ENCODE results near the gene TAPT1. TPM values are rescaled to one million over a fixed set of nuclear protein-coding genes. Genes with fewer than 3 reads are reported as not detected.

The TAPT1 gene
- total and polyA plus RNA-seq, 2 experiments from 2014 or later = 3.6 to 9.9 TPM

DNA sequence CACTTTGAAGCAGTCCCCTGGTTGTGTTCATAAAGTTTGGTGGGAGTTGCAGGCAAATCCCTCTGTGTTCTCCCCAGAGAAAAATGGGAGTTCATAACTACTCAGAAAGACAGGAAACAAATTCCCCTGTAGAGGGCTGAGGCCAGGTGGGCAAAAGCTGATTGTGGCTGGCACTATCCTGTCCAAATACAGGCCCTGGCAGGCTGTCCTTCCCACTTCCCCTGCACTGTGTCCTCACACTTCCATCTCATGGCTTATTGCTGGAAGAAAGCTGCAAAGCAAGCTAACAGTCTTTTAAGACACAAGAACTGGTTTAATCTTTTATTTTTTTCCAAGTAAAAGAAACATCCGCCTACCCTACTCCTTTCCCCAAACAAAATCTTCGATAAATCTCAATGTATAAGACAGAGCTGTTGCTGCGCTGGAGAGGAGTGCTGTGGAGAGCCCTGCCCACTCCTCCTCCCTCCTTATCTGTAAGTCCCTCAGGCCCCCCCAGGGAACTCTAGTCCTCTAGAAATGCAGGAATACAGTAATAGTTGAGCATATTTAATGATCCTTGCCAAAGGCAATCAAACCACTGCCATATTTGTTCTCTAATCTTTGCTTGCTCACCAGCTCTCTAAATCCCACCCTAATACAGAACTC is 14.0 kb downstream of the TAPT1 start:
- H3K4me3 Mint-ChIP-seq = no peak overlapping the region
- no peak for ATAC-seq

More for the DNA sequence above, 14.0 kb downstream of the TAPT1 start:
- H3K4me1 ChIP-seq (ENCODE audit: insufficient read depth) = no peaks in the 10 kb centered on the region
- no peak overlapping the region for H3K4me3 ChIP-seq
- H3K27ac Mint-ChIP-seq = no peak overlapping the region
- H3K9me3 Mint-ChIP-seq = no peaks in the 10 kb centered on the region
- no peaks in the 10 kb centered on the region for H3K36me3 ChIP-seq (ENCODE audit: insufficient read depth)
- peaks cover 29% of the 10 kb centered on the region for H3K79me2 ChIP-seq (replicated peaks; ENCODE audit: insufficient read depth)
- no peaks in the 10 kb centered on the region for H3K9me2 ChIP-seq (ENCODE audit: insufficient read depth)
- no peaks in the 10 kb centered on the region for H3K27me3 ChIP-seq (ENCODE audit: insufficient read depth)
- TF ChIP-seq, protein P1, sequence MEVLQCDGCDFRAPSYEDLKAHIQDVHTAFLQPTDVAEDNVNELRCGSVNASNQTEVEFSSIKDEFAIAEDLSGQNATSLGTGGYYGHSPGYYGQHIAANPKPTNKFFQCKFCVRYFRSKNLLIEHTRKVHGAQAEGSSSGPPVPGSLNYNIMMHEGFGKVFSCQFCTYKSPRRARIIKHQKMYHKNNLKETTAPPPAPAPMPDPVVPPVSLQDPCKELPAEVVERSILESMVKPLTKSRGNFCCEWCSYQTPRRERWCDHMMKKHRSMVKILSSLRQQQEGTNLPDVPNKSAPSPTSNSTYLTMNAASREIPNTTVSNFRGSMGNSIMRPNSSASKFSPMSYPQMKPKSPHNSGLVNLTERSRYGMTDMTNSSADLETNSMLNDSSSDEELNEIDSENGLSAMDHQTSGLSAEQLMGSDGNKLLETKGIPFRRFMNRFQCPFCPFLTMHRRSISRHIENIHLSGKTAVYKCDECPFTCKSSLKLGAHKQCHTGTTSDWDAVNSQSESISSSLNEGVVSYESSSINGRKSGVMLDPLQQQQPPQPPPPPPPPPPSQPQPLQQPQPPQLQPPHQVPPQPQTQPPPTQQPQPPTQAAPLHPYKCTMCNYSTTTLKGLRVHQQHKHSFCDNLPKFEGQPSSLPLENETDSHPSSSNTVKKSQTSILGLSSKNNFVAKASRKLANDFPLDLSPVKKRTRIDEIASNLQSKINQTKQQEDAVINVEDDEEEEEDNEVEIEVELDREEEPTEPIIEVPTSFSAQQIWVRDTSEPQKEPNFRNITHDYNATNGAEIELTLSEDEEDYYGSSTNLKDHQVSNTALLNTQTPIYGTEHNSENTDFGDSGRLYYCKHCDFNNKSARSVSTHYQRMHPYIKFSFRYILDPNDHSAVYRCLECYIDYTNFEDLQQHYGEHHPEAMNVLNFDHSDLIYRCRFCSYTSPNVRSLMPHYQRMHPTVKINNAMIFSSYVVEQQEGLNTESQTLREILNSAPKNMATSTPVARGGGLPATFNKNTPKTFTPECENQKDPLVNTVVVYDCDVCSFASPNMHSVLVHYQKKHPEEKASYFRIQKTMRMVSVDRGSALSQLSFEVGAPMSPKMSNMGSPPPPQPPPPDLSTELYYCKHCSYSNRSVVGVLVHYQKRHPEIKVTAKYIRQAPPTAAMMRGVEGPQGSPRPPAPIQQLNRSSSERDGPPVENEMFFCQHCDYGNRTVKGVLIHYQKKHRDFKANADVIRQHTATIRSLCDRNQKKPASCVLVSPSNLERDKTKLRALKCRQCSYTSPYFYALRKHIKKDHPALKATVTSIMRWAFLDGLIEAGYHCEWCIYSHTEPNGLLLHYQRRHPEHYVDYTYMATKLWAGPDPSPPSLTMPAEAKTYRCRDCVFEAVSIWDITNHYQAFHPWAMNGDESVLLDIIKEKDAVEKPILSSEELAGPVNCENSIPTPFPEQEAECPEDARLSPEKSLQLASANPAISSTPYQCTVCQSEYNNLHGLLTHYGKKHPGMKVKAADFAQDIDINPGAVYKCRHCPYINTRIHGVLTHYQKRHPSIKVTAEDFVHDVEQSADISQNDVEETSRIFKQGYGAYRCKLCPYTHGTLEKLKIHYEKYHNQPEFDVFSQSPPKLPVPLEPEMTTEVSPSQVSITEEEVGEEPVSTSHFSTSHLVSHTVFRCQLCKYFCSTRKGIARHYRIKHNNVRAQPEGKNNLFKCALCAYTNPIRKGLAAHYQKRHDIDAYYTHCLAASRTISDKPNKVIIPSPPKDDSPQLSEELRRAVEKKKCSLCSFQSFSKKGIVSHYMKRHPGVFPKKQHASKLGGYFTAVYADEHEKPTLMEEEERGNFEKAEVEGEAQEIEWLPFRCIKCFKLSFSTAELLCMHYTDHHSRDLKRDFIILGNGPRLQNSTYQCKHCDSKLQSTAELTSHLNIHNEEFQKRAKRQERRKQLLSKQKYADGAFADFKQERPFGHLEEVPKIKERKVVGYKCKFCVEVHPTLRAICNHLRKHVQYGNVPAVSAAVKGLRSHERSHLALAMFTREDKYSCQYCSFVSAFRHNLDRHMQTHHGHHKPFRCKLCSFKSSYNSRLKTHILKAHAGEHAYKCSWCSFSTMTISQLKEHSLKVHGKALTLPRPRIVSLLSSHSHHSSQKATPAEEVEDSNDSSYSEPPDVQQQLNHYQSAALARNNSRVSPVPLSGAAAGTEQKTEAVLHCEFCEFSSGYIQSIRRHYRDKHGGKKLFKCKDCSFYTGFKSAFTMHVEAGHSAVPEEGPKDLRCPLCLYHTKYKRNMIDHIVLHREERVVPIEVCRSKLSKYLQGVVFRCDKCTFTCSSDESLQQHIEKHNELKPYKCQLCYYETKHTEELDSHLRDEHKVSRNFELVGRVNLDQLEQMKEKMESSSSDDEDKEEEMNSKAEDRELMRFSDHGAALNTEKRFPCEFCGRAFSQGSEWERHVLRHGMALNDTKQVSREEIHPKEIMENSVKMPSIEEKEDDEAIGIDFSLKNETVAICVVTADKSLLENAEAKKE (CRISPR knock-in tag; IDR thresholded peaks at IDR 0.05) = no peak
- TF ChIP-seq ZNF114 (CRISPR knock-in tag; IDR thresholded peaks at IDR 0.05) = no peak
- no peak overlapping the region for H2AFZ ChIP-seq
- peaks cover 2% of the 10 kb centered on the region for H3K4me1 Mint-ChIP-seq
- no peak overlapping the region for H3K4me2 ChIP-seq
- H3F3A ChIP-seq (replicated peaks; ENCODE audit: low read depth) = no peaks in the 10 kb centered on the region
- no peaks in the 10 kb centered on the region for H3K27me3 Mint-ChIP-seq (ENCODE audit: insufficient read depth, low read depth, poor library complexity)
- H3K36me3 Mint-ChIP-seq (ENCODE audit: low read depth) = no peaks in the 10 kb centered on the region
- peaks cover 12% of the 10 kb centered on the region for H4K20me1 ChIP-seq (replicated peaks; ENCODE audit: insufficient read depth)
- DNase-seq (ENCODE audit: low spot score) = no peak
- H3K27ac ChIP-seq (ENCODE audit: low read depth) = no peak overlapping the region

All from GM23338 (cell line).